HepG2 (cell line): ENCODE measurements around the gene SCMH1. TPM values are rescaled to one million over a fixed set of nuclear protein-coding genes. Genes with fewer than 3 reads are reported as not detected.

Experiments
- ARHGAP35 ChIP-seq: sonication (generic); formaldehyde crosslinking; IDR thresholded peaks from 2 replicates; pipeline ENCODE4 v1.9.0; 2022; ENCODE audit warnings: mild to moderate bottlenecking, inconsistent platforms, moderate library complexity, missing genetic modification reagents, borderline replicate concordance
- CERS6 ChIP-seq: sonication (generic); formaldehyde crosslinking; IDR thresholded peaks from 2 replicates; pipeline ENCODE4 v1.5.0; 2020; ENCODE audit warnings: missing genetic modification reagents
- EP300 ChIP-seq, 3 experiments: sonication (generic) in 1 of 3; formaldehyde crosslinking in 1 of 3; IDR thresholded peaks; 2 replicates each; pipeline versions ENCODE4 v1.5.1 to v1.6.1; 2011 to 2020; ENCODE audit warnings: low read depth in 2 of 3, low read length in 2 of 3, borderline replicate concordance in 1 of 3, improper control_type of control experiment in 1 of 3, mild to moderate bottlenecking in 1 of 3, missing genetic modification reagents in 1 of 3, moderate library complexity in 1 of 3
- ISX ChIP-seq: sonication (generic); formaldehyde crosslinking; conservative IDR thresholded peaks from 2 replicates; pipeline ENCODE4 v1.5.0; 2020; ENCODE audit warnings: missing genetic modification reagents
- PAXIP1 ChIP-seq: sonication (generic); formaldehyde crosslinking; conservative IDR thresholded peaks from 2 replicates; pipeline ENCODE4 v1.4.0; 2020; ENCODE audit warnings: mild to moderate bottlenecking, missing genetic modification reagents, moderate library complexity
- SAP130 ChIP-seq: IDR thresholded peaks from 2 replicates; pipeline ENCODE4 v1.6.1; 2016; ENCODE audit warnings: low read depth
- SNAPC2 ChIP-seq: sonication (generic); formaldehyde crosslinking; IDR thresholded peaks from 2 replicates; pipeline ENCODE4 v1.8.1; 2022; ENCODE audit warnings: mild to moderate bottlenecking, missing genetic modification reagents
- SOX5 ChIP-seq: IDR thresholded peaks from 2 replicates; pipeline ENCODE4 v1.6.1; 2016; ENCODE audit warnings: borderline replicate concordance
- ZNF121 ChIP-seq: sonication (generic); formaldehyde crosslinking; IDR thresholded peaks from 2 replicates; pipeline ENCODE4 v1.5.0; 2020; ENCODE audit warnings: mild to moderate bottlenecking, missing genetic modification reagents
- ZNF83 ChIP-seq: sonication (generic); formaldehyde crosslinking; IDR thresholded peaks from 2 replicates; pipeline ENCODE4 v1.4.0; 2020; ENCODE audit warnings: missing genetic modification reagents, mild to moderate bottlenecking, borderline replicate concordance
- ZSCAN31 ChIP-seq: sonication (generic); formaldehyde crosslinking; IDR thresholded peaks from 2 replicates; pipeline ENCODE4 v1.5.0; 2020; ENCODE audit warnings: low read depth, mild to moderate bottlenecking, missing genetic modification reagents
- polyA plus RNA-seq, 8 experiments: library from polyadenylated mRNA; depleted of rRNA in 3 of 8; stranded (reverse) in 7 of 8; unstranded in 1 of 8; fragments of >200 nt; fragmentation: Illumina TruSeq in 4 of 8; extraction: Trizol in 4 of 8; gene quantifications; 2 replicates each; pipeline versions ENCODE4 v1.2.1 to v1.2.3, GENCODE V29; 2011 to 2016; ENCODE audit warnings: low read depth in 4 of 8, missing spikeins in 1 of 8, mixed read lengths in 1 of 8; ENCODE audit not compliant: insufficient read depth in 1 of 8
- total RNA-seq, 5 experiments: library from RNA; depleted of rRNA; stranded (reverse); fragments of >200 nt; fragmentation: Illumina TruSeq; extraction: Trizol; gene quantifications; 2 replicates each; pipeline ENCODE4 v1.2.3, GENCODE V29; 2016; ENCODE audit warnings: low read depth in 1 of 5
- TF ChIP-seq, protein P1 (sequence below): sonication (generic); formaldehyde crosslinking; IDR thresholded peaks from 2 replicates; pipeline ENCODE4 v1.5.1; 2020; ENCODE audit warnings: mild to moderate bottlenecking, missing genetic modification reagents, borderline replicate concordance
- TF ChIP-seq, protein P2 (sequence below): sonication (generic); formaldehyde crosslinking; IDR thresholded peaks from 2 replicates; pipeline ENCODE4 v1.5.1; 2020; ENCODE audit warnings: mild to moderate bottlenecking, missing genetic modification reagents, borderline replicate concordance

SCMH1 gene
- total and polyA plus RNA-seq, 2 of the 13 experiments (the other 11 are each of a cell fraction or from before 2014, with no cell fraction given): 41.8 to 52.6 TPM

- TF ChIP-seq CERS6 (CRISPR knock-in tag) (no peak), SAP130 (CRISPR knock-in tag) (peak; percentile 78), ZSCAN31 (0 out of 2 replicates have a peak, but pooled peaks have one; percentile 48), SNAPC2 (CRISPR knock-in tag) (0 out of 2 replicates have a peak, but pooled peaks have one; percentile 53), EP300 (IDR thresholded peaks at IDR 0.05; ENCODE audit: low read depth in 2 of 2, low read length in 2 of 2) (peak; percentile 21 to 92; a peak in 3 of 4 replicates), EP300 (CRISPR knock-in tag; IDR thresholded peaks at IDR 0.05; ENCODE audit: borderline replicate concordance) (peak; percentile 86), SOX5 (CRISPR knock-in tag) (peak; percentile 85), ARHGAP35 (CRISPR knock-in tag) (no peak), ISX (CRISPR knock-in tag) (no peak), PAXIP1 (peak; percentile 94), ZNF83 (CRISPR knock-in tag) (no peak), ZNF121 (CRISPR knock-in tag) (0 out of 2 replicates have a peak, but pooled peaks have one; percentile 2)
- TF ChIP-seq, protein P1, sequence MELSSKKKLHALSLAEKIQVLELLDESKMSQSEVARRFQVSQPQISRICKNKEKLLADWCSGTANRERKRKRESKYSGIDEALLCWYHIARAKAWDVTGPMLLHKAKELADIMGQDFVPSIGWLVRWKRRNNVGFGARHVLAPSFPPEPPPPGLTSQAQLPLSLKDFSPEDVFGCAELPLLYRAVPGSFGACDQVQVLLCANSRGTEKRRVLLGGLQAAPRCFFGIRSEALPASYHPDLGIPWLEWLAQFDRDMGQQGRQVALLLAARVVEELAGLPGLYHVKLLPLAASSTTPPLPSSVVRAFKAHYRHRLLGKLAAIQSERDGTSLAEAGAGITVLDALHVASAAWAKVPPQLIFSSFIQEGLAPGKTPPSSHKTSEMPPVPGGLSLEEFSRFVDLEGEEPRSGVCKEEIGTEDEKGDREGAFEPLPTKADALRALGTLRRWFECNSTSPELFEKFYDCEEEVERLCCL (CRISPR knock-in tag): no peak
- TF ChIP-seq, protein P2, sequence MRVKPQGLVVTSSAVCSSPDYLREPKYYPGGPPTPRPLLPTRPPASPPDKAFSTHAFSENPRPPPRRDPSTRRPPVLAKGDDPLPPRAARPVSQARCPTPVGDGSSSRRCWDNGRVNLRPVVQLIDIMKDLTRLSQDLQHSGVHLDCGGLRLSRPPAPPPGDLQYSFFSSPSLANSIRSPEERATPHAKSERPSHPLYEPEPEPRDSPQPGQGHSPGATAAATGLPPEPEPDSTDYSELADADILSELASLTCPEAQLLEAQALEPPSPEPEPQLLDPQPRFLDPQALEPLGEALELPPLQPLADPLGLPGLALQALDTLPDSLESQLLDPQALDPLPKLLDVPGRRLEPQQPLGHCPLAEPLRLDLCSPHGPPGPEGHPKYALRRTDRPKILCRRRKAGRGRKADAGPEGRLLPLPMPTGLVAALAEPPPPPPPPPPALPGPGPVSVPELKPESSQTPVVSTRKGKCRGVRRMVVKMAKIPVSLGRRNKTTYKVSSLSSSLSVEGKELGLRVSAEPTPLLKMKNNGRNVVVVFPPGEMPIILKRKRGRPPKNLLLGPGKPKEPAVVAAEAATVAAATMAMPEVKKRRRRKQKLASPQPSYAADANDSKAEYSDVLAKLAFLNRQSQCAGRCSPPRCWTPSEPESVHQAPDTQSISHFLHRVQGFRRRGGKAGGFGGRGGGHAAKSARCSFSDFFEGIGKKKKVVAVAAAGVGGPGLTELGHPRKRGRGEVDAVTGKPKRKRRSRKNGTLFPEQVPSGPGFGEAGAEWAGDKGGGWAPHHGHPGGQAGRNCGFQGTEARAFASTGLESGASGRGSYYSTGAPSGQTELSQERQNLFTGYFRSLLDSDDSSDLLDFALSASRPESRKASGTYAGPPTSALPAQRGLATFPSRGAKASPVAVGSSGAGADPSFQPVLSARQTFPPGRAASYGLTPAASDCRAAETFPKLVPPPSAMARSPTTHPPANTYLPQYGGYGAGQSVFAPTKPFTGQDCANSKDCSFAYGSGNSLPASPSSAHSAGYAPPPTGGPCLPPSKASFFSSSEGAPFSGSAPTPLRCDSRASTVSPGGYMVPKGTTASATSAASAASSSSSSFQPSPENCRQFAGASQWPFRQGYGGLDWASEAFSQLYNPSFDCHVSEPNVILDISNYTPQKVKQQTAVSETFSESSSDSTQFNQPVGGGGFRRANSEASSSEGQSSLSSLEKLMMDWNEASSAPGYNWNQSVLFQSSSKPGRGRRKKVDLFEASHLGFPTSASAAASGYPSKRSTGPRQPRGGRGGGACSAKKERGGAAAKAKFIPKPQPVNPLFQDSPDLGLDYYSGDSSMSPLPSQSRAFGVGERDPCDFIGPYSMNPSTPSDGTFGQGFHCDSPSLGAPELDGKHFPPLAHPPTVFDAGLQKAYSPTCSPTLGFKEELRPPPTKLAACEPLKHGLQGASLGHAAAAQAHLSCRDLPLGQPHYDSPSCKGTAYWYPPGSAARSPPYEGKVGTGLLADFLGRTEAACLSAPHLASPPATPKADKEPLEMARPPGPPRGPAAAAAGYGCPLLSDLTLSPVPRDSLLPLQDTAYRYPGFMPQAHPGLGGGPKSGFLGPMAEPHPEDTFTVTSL (CRISPR knock-in tag): peak; percentile 87; the same call in 1 of the 2 replicates
These were observed 2.0 kb downstream of the SCMH1 start (continued) for GRCh38 chr1:41239988-41240610.
